Loucy (cell line): Measurements from ENCODE around the gene CPOX.

ENCODE experiments used
- H2AFZ ChIP-seq: fragments of 200-600 bp; sonication (generic); 2 replicates; pipeline ENCODE4 v1.6.0; 2016; ENCODE audit warnings: antibody characterized with exemption, mild to moderate bottlenecking, low read length, moderate library complexity
- H3F3A ChIP-seq: fragments of 200-600 bp; 2 replicates; pipeline ENCODE4 v1.6.0; 2016; ENCODE audit warnings: antibody characterized with exemption, low read depth, mild to moderate bottlenecking
- H3K27me3 ChIP-seq: fragments of 200-600 bp; sonication (generic); 2 replicates; pipeline ENCODE4 v1.6.1; 2014; ENCODE audit warnings: low read length, mild to moderate bottlenecking; ENCODE audit not compliant: insufficient read depth, poor library complexity, severe bottlenecking
- H3K36me3 ChIP-seq: fragments of 200-600 bp; sonication (generic); 2 replicates; pipeline ENCODE4 v1.6.1; 2016; ENCODE audit warnings: low read length; ENCODE audit not compliant: insufficient read depth
- H3K4me1 ChIP-seq: fragments of 200-600 bp; sonication (generic); 2 replicates; pipeline ENCODE4 v1.5.1; 2014; ENCODE audit warnings: low read length, mild to moderate bottlenecking; ENCODE audit not compliant: insufficient read depth, poor library complexity, severe bottlenecking
- H3K4me2 ChIP-seq: fragments of 200-600 bp; sonication (generic); 2 replicates; pipeline ENCODE4 v1.6.0; 2014; ENCODE audit warnings: antibody characterized with exemption, low read length, low read depth, mild to moderate bottlenecking; ENCODE audit not compliant: poor library complexity, severe bottlenecking
- H3K4me3 ChIP-seq: fragments of 200-600 bp; sonication (generic); 2 replicates; pipeline ENCODE4 v1.5.1; 2014; ENCODE audit warnings: low read length, mild to moderate bottlenecking, mixed read lengths; ENCODE audit not compliant: poor library complexity, severe bottlenecking
- H3K79me2 ChIP-seq: fragments of 200-600 bp; sonication (generic); 2 replicates; pipeline ENCODE4 v1.6.1; 2014; ENCODE audit warnings: low read length; ENCODE audit not compliant: insufficient read depth
- H3K9ac ChIP-seq: fragments of 200-600 bp; sonication (generic); 2 replicates; pipeline ENCODE4 v1.6.0; 2014; ENCODE audit warnings: mild to moderate bottlenecking, low read depth, low read length, moderate library complexity; ENCODE audit not compliant: poor library complexity, severe bottlenecking
- H3K9me2 ChIP-seq: fragments of 200-600 bp; sonication (generic); replicated peaks from 2 replicates; pipeline ENCODE4 v1.6.1; 2016; ENCODE audit warnings: low read depth, low read length, mixed read lengths
- H3K9me3 ChIP-seq: fragments of 200-600 bp; sonication (generic); 2 replicates; pipeline ENCODE4 v1.6.1; 2014; ENCODE audit warnings: mild to moderate bottlenecking, antibody characterized with exemption, low read length, low read depth; ENCODE audit not compliant: insufficient read depth
- H4K20me1 ChIP-seq: fragments of 200-600 bp; sonication (generic); 2 replicates; pipeline ENCODE4 v1.6.0; 2014; ENCODE audit warnings: antibody characterized with exemption, low read length, mild to moderate bottlenecking; ENCODE audit not compliant: insufficient read depth, poor library complexity, severe bottlenecking
- EZH2phosphoT487 ChIP-seq: fragments of 200-600 bp; IDR thresholded peaks from 2 replicates; pipeline ENCODE4 v1.6.1; 2018; ENCODE audit warnings: antibody characterized with exemption, mild to moderate bottlenecking, moderate library complexity, borderline replicate concordance
- TF ChIP-seq, protein P1 (sequence below): fragments of 200-600 bp; sonication (generic); conservative IDR thresholded peaks from 2 replicates; pipeline ENCODE4 v1.5.1; 2014; ENCODE audit warnings: mild to moderate bottlenecking, antibody characterized with exemption, low read length

Gene CPOX

DNA sequence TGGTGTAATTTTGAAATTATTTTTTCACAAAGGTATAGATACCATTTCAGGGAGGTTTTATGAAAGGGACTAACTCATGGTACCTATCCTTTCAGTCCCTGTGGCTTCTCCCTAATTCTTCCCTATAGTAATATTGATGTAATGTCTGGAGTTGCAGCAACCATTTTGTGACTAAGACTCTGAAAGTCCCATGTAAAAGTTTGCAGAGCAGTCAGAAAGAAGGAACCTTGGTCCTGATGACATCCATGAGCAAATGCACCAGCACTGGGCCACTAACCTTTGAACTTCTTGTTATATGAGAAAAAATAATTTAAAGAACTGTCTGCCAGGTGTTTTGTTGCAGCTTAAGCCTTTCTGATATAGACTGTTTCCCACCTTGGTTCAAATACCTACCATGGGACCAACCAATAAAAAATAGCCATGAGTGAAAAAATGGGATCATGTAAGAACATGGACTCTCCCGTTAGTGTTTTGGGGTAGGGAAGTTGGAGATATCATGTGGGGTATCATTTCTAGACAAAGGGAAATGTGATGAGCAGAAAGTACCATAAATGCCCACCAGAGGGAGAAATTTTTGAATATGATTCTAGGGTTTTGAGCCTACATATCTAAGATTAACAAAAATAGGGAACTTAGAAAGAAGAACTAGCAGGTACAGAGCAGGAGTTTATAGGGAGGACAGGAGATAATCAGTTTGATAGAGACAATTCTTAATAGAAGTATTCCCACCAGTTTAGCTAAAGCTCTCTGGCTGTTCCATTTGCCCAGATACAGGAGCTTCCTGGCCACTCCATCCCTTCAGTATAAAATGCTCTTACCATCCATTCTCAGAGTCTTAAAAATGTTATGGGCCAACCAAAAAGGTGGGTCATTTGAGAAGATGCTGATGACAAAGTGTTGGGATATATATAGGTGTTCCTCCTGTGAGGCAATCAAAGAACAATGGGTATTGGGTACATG is 3.4 kb upstream of the CPOX start:
- Histone ChIP-seq H3K4me3 (no peak overlapping the region), H3K9me2 (no peaks in the 10 kb centered on the region), H3K36me3 (no peaks in the 10 kb centered on the region), H4K20me1 (peaks cover 12% of the 10 kb centered on the region), H3K9ac (no peak overlapping the region), H3K9me3 (no peaks in the 10 kb centered on the region), H3F3A (no peaks in the 10 kb centered on the region), H3K27me3 (no peaks in the 10 kb centered on the region), H3K79me2 (peaks cover 15% of the 10 kb centered on the region), H3K4me1 (peaks cover 10% of the 10 kb centered on the region), H2AFZ (0 out of 2 replicates have a peak overlapping the region, but pooled peaks have one; percentile 1), H3K4me2 (no peak overlapping the region)
- no peak for TF ChIP-seq EZH2phosphoT487
- TF ChIP-seq, protein P1, sequence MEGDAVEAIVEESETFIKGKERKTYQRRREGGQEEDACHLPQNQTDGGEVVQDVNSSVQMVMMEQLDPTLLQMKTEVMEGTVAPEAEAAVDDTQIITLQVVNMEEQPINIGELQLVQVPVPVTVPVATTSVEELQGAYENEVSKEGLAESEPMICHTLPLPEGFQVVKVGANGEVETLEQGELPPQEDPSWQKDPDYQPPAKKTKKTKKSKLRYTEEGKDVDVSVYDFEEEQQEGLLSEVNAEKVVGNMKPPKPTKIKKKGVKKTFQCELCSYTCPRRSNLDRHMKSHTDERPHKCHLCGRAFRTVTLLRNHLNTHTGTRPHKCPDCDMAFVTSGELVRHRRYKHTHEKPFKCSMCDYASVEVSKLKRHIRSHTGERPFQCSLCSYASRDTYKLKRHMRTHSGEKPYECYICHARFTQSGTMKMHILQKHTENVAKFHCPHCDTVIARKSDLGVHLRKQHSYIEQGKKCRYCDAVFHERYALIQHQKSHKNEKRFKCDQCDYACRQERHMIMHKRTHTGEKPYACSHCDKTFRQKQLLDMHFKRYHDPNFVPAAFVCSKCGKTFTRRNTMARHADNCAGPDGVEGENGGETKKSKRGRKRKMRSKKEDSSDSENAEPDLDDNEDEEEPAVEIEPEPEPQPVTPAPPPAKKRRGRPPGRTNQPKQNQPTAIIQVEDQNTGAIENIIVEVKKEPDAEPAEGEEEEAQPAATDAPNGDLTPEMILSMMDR: peak; percentile 74

DNA sequence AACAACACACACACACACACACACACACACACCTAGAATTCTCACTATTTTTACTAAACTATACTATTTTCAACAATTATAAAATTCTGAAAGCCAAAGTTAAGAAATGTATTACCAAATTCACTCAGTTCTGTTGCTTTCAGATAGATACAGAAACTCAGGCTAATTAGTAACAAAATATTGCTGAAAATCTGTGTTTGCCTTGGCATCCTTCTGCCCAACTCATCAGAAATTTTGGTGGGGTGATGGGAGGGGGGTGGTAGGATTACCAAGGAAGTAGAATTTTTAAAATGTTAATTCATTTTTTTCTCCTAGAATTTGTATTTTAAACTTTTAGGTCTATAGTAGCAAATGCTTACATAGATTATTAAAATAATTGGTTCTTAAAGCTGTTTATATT is 2.7 kb upstream of the CPOX start:
- Histone ChIP-seq H3K9me3 (no peaks in the 10 kb centered on the region), H3F3A (no peaks in the 10 kb centered on the region), H2AFZ (no peak overlapping the region), H3K9ac (no peak overlapping the region), H3K4me1 (peaks cover 10% of the 10 kb centered on the region), H3K9me2 (no peaks in the 10 kb centered on the region), H3K4me2 (no peak overlapping the region), H4K20me1 (peaks cover 19% of the 10 kb centered on the region), H3K79me2 (peaks cover 18% of the 10 kb centered on the region), H3K36me3 (no peaks in the 10 kb centered on the region), H3K27me3 (no peaks in the 10 kb centered on the region), H3K4me3 (no peak overlapping the region)
- TF ChIP-seq, protein P1: no peak
- no peak for TF ChIP-seq EZH2phosphoT487

DNA sequence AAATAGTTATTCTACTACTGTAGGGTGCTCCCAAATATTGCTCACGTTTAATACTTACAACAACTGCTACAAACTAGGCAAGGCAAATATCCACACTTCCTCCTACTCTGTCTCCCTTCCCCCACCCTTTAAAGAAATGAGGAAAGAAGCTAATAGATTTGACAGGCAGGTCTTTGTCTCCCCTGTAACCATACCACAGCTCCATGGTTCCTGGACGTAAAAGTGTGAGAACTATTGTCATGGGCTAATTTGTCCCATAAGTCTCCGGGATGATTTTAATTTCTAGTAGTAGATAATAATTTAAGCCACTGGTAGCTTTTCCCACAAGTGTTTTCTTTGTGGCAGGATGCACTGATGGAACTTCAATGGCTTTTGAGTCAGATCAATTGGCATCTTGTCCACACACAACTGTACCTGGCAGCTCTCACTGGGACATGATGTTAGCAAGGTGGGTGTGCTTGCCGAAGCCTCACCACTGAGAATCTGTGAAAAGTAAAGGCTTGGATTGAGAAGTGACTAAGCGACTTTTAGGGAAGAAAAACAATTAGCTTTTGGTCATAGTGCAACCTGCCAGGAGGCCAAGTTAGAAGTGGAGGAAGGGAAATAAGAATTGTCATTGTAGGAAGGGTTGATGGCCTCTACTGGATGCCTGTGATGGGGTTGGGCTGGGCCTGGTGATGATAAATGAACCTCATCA is 1.4 kb upstream of the CPOX start:
- Histone ChIP-seq H3K4me3 (no peak overlapping the region), H3K36me3 (no peaks in the 10 kb centered on the region), H4K20me1 (peaks cover 21% of the 10 kb centered on the region), H3K9ac (no peak overlapping the region), H3K4me1 (peaks cover 10% of the 10 kb centered on the region), H3K4me2 (no peak overlapping the region), H2AFZ (no peak overlapping the region), H3K9me2 (no peaks in the 10 kb centered on the region), H3F3A (no peaks in the 10 kb centered on the region), H3K9me3 (no peaks in the 10 kb centered on the region), H3K79me2 (peaks cover 20% of the 10 kb centered on the region), H3K27me3 (no peaks in the 10 kb centered on the region)
- no peak for TF ChIP-seq EZH2phosphoT487
- TF ChIP-seq, protein P1: no peak
